Coronary artery (tissue), 2 donors: ENCODE results near the gene FBXO10.
"Not testable (repeated sequence)": the region's sequence is repeated elsewhere in the genome, so short reads cannot be mapped to it uniquely, and the experiment has no call there.

Experiments used
- DNase-seq: peaks from one replicate; pipeline ENCODE4 v3.0.0-alpha.2; 2017; ENCODE audit warnings: low spot score
- H3K27ac ChIP-seq, 2 donors: fragments of 200-600 bp; sonication (generic); one replicate each; pipeline ENCODE4 v1.5.1; 2016 to 2019
- H3K4me3 ChIP-seq: fragments of 200-600 bp; sonication (generic); 2 replicates; pipeline ENCODE4 v1.5.1; 2016; ENCODE audit warnings: mild to moderate bottlenecking, moderate library complexity
- CTCF ChIP-seq: fragments of 200-600 bp; sonication (generic); IDR thresholded peaks from one replicate; pipeline ENCODE4 v1.5.1; 2019; ENCODE audit warnings: antibody characterized with exemption

Gene FBXO10

GRCh38 chr9:37515620-37516258, 60.4 kb downstream of the FBXO10 start:
- no peak overlapping the region for H3K27ac ChIP-seq
- no peak overlapping the region for H3K4me3 ChIP-seq
- TF ChIP-seq CTCF: no peak
- no peak for DNase-seq

- H3K4me3 ChIP-seq: no peak overlapping the region
- DNase-seq: no peak
- H3K27ac ChIP-seq: no peak overlapping the region
- TF ChIP-seq CTCF: no peak
These were observed 61.2 kb downstream of the FBXO10 start for GRCh38 chr9:37514999-37515398.

GRCh38 chr9:37514415-37514814, 61.8 kb downstream of the FBXO10 start:
- H3K4me3 ChIP-seq, H3K27ac ChIP-seq, DNase-seq: not testable (repeated sequence)

GRCh38 chr9:37512437-37512836, 63.7 kb downstream of the FBXO10 start:
- TF ChIP-seq CTCF: no peak
- H3K4me3 ChIP-seq: no peak overlapping the region
- H3K27ac ChIP-seq: no peak overlapping the region

GRCh38 chr9:37511016-37512010, 64.9 kb downstream of the FBXO10 start:
- TF ChIP-seq CTCF: no peak
- DNase-seq: no peak
- H3K27ac ChIP-seq: no peak overlapping the region

More at GRCh38 chr9:37512437-37512836, 63.7 kb downstream of the FBXO10 start:
- DNase-seq: no peak

GRCh38 chr9:37510053-37510452, 66.1 kb downstream of the FBXO10 start:
- not testable (repeated sequence) for H3K27ac ChIP-seq, DNase-seq, H3K4me3 ChIP-seq

More at GRCh38 chr9:37511016-37512010, 64.9 kb downstream of the FBXO10 start:
- H3K4me3 ChIP-seq: no peak overlapping the region

GRCh38 chr9:37509536-37509935, 66.6 kb downstream of the FBXO10 start:
- Histone ChIP-seq H3K4me3 (no peak overlapping the region), H3K27ac (no peak overlapping the region)
- TF ChIP-seq CTCF: no peak
- DNase-seq: no peak

GRCh38 chr9:37508834-37509206, 67.4 kb downstream of the FBXO10 start:
- no peak for TF ChIP-seq CTCF
- H3K4me3 ChIP-seq: no peak overlapping the region
- DNase-seq: no peak
- H3K27ac ChIP-seq: no peak overlapping the region
